GM10266 (cell line): ENCODE results near the gene OR2T10.
"Not testable (repeated sequence)": the region's sequence is repeated elsewhere in the genome, so short reads cannot be mapped to it uniquely, and the experiment has no call there.

ENCODE experiments used
- DNase-seq: peaks from one replicate; pipeline ENCODE4 v3.0.0; 2012; ENCODE audit errors: extremely low spot score
- TF ChIP-seq, protein P1 (sequence below): IDR thresholded peaks from 2 replicates; pipeline ENCODE4 v1.5.1; 2012; ENCODE audit warnings: mild to moderate bottlenecking, low read depth; ENCODE audit not compliant: control insufficient read depth, insufficient read depth; ENCODE audit errors: missing control alignments

The OR2T10 gene

DNA sequence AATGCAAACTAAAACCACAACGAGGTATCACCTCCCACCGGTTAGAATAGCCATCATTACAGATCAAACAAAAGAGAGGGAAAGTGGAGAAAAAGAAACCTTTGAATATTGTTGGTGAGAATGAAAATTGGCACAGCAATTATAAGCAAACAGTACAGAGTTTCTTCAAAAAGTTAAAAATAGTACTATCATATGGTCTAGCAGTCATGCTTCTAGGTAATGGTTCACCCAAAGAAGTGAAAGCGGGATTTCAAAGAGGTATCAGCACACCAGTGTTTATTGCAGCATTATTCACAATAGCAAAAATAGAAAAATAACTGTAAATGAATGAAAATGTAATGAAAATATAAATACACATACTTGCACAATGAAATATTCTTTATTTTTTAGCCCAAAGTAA is 8.2 kb downstream of the OR2T10 start:
- TF ChIP-seq, protein P1, sequence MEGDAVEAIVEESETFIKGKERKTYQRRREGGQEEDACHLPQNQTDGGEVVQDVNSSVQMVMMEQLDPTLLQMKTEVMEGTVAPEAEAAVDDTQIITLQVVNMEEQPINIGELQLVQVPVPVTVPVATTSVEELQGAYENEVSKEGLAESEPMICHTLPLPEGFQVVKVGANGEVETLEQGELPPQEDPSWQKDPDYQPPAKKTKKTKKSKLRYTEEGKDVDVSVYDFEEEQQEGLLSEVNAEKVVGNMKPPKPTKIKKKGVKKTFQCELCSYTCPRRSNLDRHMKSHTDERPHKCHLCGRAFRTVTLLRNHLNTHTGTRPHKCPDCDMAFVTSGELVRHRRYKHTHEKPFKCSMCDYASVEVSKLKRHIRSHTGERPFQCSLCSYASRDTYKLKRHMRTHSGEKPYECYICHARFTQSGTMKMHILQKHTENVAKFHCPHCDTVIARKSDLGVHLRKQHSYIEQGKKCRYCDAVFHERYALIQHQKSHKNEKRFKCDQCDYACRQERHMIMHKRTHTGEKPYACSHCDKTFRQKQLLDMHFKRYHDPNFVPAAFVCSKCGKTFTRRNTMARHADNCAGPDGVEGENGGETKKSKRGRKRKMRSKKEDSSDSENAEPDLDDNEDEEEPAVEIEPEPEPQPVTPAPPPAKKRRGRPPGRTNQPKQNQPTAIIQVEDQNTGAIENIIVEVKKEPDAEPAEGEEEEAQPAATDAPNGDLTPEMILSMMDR = no peak
- no peak for DNase-seq

DNA sequence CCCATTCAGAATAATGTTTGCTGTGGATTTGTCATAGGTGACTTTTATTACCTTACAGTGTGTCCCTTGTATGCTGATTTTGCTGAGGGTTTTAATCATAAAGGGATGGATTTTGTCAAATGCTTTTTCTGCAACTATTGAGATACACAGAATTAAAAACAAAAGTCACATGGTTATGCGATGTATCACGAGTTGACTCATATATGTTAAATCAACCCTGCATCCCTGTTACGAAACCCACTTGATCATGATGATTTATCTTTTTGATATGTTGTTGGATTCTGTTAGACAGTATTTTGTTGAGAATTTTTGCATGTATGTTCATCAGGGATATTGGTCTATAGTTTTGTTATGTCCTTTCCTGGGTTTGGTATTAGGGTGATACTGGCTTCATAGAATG is 12.2 kb downstream of the OR2T10 start:
- DNase-seq = no peak
- TF ChIP-seq, protein P1 = no peak

DNA sequence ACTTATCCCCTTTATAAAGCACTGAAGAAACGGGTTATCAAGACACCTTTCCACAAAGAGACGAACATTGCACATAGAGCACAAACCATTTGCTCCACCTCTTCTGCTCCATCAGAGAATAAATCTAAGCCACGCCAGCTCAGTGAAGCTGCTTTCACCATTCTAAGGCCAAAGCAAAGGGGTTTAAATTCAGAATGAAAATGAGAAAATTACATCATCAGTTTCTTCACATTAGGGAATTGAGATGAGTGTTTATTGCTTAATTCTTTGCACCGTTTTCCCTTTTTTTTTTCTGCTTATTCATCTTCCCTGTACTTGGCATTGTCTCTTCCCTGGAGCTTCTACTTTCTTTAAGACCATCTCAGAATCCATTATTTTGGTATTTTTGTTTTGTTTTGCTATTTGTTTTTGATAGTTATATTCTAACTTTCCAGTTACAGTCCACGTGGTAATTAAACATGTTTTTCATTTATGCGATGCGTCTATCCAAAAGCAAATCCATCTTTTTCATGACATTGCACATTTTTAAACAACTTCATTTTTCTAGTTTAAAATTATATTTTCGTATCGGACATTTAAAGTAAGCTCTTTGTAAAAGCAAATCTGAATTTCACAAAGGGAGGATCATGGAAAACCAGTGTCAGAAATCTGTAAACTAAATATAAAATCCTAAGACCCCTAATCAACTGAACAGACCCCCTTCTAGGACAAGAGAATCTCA is 21.1 kb downstream of the OR2T10 start:
- DNase-seq = no peak
- TF ChIP-seq, protein P1 = no peak

DNA sequence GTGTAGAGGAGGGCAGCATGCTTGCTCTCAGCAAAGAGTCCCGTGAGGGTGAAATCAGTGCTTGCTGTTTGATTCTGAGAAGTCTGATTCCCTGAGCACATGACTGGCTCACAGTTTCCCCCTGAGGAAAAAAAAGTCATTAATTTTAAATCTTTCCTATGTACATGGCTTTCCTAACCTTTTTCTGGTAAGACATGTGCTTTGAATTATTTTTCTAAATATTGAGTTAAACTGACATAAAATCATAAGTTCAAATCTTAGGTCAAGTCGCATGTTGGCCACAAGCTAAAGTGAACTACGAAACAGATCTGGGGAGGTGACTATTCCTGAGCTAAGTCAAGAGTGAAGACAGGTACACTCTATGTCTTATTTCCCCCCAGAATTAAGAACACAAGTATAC is 22.8 kb downstream of the OR2T10 start, which contains the start of gene OR2T34:
OR2T34 (minus strand) TSS at position 101 of the 400 bp plus-strand sequence; CDS start at position 101, 0 bp downstream.
- DNase-seq = not testable (repeated sequence)

DNA sequence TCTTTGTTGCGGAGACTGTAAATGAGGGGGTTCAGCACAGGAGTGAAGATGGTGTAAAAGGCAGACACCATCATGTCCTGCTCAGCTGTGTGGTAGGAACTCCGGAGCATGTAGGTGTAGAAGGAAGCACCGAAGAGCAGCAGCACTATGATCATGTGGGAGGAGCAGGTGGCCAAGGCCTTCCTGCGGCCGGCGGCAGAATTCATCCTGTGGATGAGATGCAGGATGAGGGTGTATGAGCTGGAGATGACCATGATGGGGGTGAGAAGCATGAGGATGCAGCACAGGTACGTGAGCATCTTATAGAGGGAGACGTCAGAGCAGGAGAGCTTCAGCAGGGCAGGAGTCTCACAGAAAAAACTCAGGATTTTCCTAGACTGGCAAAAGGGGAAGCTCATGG is 23.6 kb downstream of the OR2T10 start:
- not testable (repeated sequence) for DNase-seq

DNA sequence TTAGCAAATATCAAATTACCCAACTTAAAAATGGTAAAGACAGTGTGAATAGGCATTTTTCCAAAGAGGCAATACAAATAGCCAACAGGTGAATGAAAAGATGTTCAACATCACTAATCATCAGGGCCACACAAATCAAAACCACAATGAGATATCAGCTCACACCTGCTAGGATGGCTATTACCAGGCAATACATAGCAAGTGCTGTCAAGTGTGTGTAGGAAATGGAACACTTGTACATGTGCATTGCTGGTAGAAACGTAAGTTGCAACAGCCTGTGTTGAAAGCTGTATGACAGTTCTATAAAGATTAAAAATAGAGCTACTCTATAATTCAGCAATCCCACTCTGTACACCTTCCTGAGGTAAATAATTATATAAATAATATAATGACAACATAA is 25.5 kb downstream of the OR2T10 start:
- DNase-seq = not testable (repeated sequence)

DNA sequence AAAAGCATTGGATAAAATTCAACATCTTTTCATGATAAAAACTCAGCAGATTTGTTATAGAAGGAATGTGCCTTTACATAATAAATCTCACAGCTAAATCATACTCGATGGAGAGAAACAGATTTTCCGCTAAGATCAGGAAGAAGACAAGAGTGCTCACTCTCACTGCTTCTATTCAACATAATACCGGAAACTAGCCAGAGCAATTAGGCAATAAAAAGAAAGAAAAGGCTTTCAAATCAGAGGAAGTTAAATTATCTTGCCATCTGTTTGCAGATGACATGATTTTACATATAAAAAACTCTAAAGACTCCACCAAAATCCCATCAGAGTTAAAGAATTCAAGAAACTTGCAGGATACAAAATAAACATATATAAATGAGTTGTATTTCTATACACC is 26.7 kb downstream of the OR2T10 start:
- DNase-seq = not testable (repeated sequence)

DNA sequence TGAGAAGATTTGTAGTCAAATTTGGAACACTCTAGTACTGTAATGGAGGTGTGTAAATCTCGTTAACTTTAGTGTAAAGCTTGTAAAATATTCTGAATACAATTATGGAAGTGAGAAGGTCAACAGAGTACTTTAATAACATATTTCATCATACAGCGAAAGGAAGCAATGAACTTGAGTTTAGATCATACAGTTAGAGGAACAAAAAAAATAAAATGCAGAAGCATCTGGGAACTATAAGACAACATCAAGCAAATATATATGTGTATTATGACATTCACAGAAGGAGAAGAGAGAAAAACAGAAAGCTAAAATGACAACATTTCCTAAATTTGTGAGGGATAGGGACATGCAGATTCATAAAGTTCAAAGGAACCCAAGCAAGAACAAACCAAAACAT is 28.5 kb downstream of the OR2T10 start:
- not testable (repeated sequence) for DNase-seq

DNA sequence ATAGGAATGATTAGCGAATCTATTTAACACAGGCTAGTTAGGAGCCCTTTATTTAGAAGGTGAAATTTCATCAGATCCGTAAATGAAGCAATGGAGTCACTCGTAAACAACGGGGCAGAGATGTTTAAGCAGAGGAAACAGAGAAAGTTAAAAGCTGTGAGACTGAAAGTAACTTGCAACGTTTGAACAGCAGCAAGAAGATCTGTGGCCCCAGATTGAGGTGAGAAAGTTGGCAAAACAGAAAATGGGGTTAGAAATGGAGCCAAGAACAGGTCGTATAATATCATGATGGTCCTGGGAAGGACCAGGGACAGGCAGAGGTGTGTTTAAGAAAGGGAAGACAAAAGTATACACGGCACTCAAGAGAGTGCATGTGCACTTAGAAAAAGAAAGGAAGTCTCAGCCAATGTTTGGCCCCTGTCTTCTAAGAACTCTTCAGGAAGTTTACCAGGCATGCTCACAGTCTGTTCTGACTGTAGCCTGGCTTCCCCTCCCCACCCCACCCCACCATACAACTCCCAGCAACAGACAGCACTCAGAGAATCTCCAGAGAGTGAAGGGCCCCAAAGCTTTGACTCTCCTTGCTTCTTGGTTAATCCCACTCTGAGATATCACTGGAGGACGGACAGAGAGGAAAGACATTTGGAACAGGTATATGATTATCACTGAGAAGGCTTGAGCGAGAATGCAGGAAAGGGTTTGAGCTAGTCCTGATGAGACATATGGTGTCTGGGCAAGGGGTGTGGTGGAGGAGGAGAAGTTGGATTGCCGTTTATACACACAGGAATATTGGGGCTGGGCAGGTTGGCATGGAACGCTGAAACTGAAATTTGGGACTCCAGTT is 31.7 kb downstream of the OR2T10 start:
- DNase-seq = not testable (repeated sequence)

DNA sequence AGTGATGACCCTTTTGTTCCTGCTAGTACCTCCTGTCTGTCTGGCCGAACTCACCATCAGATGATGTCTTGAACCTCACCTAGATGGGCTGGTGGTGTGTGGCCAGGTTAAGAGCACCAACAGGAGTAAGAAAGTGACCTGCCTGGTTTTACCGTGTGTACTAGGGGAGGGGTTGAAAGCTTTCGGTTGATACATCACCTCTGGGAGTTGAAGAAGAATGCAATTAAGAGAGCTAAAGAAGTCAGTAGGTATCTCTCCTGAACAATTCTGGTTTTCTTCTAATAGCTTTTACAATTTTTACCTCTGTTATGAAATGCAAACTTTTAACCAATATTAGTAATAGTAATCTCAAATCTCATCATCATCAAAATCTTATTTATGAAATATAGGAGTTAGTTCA is 34.8 kb downstream of the OR2T10 start, which contains the start of gene OR2T29:
OR2T29 (minus strand) TSS at position 101 of the 400 bp plus-strand sequence. CDS start 3,281 bp downstream, outside the sequence.
- not testable (repeated sequence) for DNase-seq

DNA sequence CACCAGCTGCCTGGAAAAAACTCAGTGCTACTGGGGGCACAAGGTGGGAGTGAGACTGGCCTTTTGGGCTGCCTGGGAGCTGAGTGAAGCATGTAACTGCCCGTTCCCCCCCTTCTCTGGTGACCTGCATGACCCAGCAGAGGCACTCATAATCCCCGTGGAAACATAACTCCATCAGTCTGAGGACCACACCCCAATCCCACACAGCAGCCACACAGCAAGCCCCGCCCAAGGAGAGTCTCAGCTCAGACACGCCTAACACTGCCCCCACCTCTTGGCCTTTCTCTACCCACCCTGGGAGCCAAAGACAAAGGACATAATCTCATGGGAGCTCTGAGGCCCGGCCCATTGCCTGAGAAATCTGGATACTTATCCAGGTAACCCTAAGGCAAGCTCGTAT is 46.5 kb downstream of the OR2T10 start:
- DNase-seq = not testable (repeated sequence)

DNA sequence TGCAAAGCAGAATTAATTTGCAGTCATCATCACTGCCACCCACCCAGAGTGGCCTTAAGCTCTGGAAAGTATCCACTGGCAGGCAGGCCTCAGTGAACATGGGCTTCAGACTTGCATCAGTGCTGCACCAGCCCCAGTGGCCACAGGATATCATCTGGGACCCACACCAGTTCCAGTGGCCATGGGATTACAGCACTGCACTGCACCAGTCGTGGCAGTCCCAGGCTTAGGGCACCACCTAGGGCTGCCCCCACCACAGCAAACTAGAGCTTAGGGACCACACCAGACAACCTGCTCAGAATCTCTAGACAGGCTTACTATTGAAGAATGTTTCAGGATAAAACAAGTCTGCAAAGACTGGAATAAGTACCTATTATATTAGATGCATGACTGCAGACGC is 50.1 kb downstream of the OR2T10 start:
- not testable (repeated sequence) for DNase-seq
